GM19397 (cell line): ENCODE data around the gene RPL13A.
"Not testable (repeated sequence)": the region's sequence is repeated elsewhere in the genome, so short reads cannot be mapped to it uniquely, and the experiment has no call there.

Experiments used
- ATAC-seq: cut with Tn5 transposase; IDR thresholded peaks from one replicate; pipeline ENCODE4 v1.9.1; 2021; ENCODE audit warnings: mild to moderate bottlenecking, moderate library complexity; ENCODE audit not compliant: unreplicated experiment

RPL13A gene

GRCh38 chr19:49487277-49488045 is at the start of gene RPL13A:
RPL13A (plus strand) TSS chr19:49487608; CDS start chr19:49487630, 22 bp downstream.
- ATAC-seq: peak; percentile 92

DNA sequence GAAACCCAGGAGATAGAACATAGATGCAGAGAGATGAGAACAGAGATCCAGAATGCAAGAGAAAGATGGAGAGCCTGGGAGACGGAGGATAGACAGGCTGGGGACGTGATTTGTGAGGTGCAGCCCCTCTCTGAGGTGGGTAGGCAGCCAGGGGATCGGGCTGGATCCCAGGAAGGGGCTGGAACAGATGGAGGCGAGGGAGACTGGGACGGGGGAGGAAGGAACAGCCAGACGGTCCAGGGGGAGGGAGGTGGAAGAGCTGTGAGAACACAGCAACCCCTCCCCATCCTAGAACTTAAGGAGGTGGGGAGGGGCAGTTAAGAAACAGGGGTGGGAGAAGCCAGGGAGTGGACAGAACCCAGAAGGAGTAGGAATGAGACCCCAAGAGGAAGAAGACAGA is 49.1 kb upstream of the RPL13A start:
- ATAC-seq: no peak

DNA sequence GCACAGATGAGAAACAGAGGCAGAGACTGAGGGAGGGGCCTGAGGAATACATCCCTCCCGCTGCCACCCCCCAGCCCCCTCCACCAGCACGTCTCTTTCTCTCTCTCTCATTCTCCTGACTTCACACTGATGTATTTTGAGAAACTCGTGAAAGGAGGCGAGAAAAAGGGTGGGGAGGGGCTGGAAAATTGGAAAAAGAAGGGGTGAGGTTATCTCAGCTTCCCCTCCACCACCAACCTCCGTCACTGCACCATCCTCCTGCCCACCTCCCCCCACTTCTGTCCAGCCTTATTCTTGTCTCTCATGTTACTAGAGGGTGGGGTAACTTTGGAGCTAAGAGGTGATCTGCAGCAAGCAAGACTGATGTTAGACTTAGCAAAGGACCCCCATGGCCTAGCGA is 47.6 kb upstream of the RPL13A start:
- no peak for ATAC-seq

GRCh38 chr19:49440439-49441209 is 46.8 kb upstream of the RPL13A start:
- no peak for ATAC-seq

DNA sequence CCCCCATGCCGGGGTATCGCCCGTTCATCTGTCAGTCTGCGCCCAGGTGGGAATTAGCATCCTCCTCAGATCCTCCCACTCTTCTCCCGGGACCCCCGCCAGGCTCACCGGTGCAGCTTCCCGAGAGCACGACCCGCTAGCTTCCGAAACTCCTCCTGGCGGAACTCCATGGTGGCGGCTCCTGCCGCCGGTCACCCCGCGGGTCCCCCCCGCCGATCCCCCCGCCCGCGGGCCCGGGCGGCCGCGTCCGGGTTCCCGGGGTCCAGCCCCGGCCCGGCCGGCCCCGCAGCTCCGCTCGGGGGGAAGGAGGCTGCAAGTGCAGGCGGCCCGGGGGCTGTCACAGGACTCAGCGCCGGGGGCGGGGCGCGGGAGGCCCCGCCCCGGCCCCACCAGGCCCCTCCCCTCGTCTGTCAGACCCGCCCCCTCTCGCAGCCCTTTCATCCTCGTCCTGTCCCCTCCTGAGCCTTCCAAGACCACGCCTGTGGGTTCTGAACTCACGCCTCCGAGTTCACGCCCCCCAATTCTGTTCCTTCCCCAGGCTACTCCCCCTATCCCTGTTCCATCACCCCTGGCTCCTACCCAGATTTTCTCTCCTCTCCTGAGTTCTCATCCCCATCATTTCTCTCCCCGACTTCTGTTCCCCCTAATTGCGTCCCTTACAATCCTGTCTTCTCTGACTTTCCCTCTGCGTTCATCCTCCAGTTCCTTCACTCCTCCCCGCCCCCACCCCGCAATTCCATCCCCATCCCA is 46.0 kb upstream of the RPL13A start, which contains the start of gene SLC17A7:
Gene SLC17A7, minus strand, starts transcription at position 318 of the 750 bp plus-strand sequence. Its CDS starts 148 bp downstream, at position 170.
- no peak for ATAC-seq

GRCh38 chr19:49441960-49442350 is 45.5 kb upstream of the RPL13A start:
- ATAC-seq: no peak

- no peak for ATAC-seq
Measured at GRCh38 chr19:49442354-49442753, 45.1 kb upstream of the RPL13A start.

GRCh38 chr19:49442771-49443365 is 44.5 kb upstream of the RPL13A start:
- ATAC-seq: peak; percentile 10

DNA sequence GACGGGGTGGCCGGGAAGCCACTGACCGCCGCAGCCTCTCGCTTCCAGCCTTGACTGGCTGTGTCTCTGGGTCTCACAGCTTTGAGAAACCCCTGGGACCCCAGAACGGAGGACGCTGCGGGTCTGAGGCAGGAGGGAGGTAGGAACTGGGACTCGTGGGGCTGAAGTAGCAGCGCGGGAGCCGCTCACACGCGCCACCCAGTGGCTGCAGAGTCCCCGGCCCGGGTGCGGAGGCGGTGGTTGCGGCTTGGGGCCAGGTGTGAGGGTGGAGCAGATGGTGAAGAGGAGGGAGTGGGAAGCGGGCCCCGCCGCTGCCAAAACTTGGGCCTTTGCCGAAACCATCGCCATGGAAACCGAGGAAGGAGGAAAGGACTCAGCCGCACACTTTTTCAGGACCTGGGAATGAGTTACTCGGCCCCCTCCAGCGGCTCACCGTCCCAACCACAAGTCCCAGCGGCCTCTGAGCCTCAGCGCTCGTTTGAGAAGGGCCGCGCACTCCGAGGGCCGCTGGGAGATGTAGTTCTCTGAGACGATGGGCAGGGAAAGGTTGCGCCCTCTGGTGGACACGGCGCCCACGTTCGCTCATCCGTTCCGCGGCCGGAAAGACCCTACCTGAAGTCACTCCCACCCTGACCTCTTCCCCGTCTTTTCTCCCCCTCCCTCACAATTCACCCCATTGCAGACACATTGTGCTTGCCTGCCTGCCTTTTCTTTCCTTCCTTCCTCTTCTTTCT is 43.9 kb upstream of the RPL13A start:
- ATAC-seq: peak; percentile 81

- not testable (repeated sequence) for ATAC-seq
Measured at GRCh38 chr19:49444100-49444700, 43.2 kb upstream of the RPL13A start.

- no peak for ATAC-seq
Measured at GRCh38 chr19:49445997-49446396, 41.4 kb upstream of the RPL13A start.

GRCh38 chr19:49447485-49448431 is 39.6 kb upstream of the RPL13A start:
- no peak for ATAC-seq

DNA sequence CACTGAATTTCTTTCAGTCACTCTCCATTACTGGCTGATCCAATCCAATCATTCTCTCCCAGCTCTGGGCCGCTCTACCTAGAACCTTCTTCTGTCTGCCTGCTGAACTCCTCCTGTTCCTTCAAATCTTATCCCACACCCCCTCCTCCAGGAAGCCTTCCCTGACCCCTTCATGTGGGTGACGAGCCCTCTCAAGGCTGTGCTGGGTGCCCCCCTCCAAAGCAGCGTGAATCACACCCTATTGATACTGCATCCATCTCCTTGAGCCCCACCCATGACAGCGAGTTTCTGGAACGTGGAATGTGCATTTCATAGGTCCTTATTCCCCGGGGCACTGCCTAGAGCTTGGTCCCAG is 39.0 kb upstream of the RPL13A start:
- ATAC-seq: no peak

DNA sequence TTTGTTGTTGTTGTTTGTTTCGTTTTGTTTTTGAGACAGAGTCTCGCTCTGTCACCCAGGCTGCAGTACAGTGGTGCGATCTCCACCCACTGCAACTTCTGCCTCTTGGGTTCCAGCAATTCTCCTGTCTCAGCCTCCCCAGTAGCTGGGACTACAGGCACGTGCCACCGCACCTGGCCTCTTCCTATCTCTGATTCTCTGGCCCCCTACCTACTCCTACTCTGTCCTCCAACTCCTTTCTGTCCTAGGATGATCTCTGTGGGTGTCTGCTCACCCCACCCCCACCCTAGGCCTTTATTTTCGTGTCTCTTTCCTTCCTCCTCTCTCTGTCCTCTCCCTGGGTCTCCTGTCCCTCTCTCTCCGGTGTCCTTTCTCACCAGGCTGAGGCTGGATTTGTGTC is 37.0 kb upstream of the RPL13A start:
- no peak for ATAC-seq

GRCh38 chr19:49451430-49452181 is 35.8 kb upstream of the RPL13A start, which contains the start of gene PIH1D1:
PIH1D1 (minus strand) TSS chr19:49451814; CDS start chr19:49451574, 240 bp downstream.
- ATAC-seq: peak; percentile 51

DNA sequence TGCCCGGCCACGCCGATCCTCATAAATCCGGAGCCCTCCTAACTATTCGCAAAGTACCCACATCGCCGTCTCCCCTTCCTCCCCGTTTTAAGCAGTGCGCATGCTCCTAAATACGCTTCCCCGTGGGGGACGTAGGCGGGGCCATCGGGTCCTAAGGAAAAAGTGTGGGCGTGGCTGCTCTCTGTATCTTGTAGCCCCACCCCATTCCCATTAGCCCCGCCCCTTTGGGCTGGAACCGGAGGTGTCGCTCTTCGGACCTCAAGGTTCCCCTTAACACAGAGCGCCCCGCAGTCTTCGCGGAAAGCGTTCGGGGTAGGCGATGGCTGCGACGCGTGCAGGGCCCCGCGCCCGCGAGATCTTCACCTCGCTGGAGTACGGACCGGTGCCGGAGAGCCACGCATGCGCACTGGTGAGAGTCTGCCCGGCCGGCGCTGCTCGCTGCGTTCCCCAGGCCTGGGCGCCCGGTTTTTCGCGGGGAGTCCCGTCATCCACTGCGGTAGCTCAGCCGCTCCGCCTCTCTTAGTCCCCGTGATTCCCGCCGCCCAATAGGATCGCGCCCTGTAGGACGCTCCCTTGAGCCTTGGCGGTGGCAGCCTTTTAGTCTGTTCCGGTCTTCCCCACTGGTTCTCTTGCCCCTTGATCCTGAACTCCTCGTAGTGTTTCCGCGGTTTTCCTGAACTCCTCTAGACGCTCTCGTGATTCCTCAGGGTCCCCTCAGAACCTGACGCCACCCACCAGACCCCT is 34.2 kb upstream of the RPL13A start, which contains the start of gene ALDH16A1:
Gene ALDH16A1, plus strand, starts transcription at position 213 of the 744 bp plus-strand sequence. Its CDS starts 107 bp downstream, at position 320.
- peak; percentile 86 for ATAC-seq

DNA sequence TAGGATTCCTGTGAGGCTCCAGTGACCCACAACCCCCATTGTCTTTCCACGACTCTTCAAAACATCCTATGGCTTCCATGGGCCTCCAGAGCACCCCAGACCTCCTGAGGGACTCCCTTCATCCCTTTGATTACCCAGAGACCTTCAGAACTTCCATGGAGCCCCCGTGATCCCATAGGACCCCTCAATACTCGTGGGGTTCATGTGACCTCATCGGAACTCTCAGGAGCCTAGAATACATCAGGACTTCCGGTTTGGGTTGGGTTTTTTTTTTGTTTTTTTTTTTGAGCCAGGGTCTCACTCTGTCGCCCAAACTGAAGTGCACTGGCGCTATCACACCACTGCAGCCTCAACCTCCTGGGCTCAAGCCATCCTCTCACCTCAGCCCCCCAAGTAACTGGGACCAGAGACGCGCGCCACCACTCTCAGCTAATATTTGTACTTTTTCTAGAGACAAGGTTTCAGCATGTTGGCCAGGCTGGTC is 33.6 kb upstream of the RPL13A start:
- ATAC-seq: no peak
